Adrenal gland (tissue), 12 donors: Measurements from ENCODE around the gene TSPAN2. TPM values are rescaled to one million over a fixed set of nuclear protein-coding genes. Genes with fewer than 3 reads are reported as not detected.
A peak's percentile ranks its signal among the peaks of the same experiment; 100 is the strongest.

ENCODE experiments used
- DNase-seq, 7 donors: peaks; one replicate each; pipeline ENCODE4 v3.0.0-alpha.2; 2019 to 2020
- H3K27ac ChIP-seq, 5 donors: fragments of 200-600 bp; sonication (generic) in 4 of 5; 1 replicate in 3 of 5; 2 replicates in 2 of 5; pipeline versions ENCODE4 v1.5.1 to v1.8.0; 2016 to 2020; ENCODE audit warnings: mild to moderate bottlenecking in 1 of 5
- H3K27me3 ChIP-seq: fragments of 200-600 bp; 2 replicates; pipeline ENCODE4 v1.8.0; 2021
- H3K36me3 ChIP-seq, 2 donors: fragments of 200-600 bp; replicated peaks in 1 of 2; 1 replicate in 1 of 2; 2 replicates in 1 of 2; pipeline versions ENCODE4 v1.5.1 to v1.8.0; 2018 to 2022
- H3K4me1 ChIP-seq, 2 donors: fragments of 200-600 bp; replicated peaks in 1 of 2; 1 replicate in 1 of 2; 2 replicates in 1 of 2; pipeline versions ENCODE4 v1.5.1 to v1.8.0; 2018 to 2021
- H3K4me3 ChIP-seq, 4 donors: fragments of 200-600 bp; sonication (generic) in 3 of 4; one replicate each; pipeline ENCODE4 v1.5.1; 2016 to 2018
- H3K9me3 ChIP-seq, 3 donors: fragments of 200-600 bp; sonication (generic) in 1 of 3; replicated peaks in 1 of 3; 1 replicate in 2 of 3; 2 replicates in 1 of 3; pipeline versions ENCODE4 v1.5.1 to v1.8.0; 2016 to 2021
- POLR2A ChIP-seq, 2 donors: fragments of 450-650 bp; IDR thresholded peaks; one replicate each; pipeline ENCODE4 v1.6.1; 2017; ENCODE audit warnings: antibody characterized with exemption in 2 of 2, mild to moderate bottlenecking in 2 of 2, moderate library complexity in 1 of 2
- WGBS, 4 donors: extraction: QIAGEN DNeasy Blood & Tissue Kit in 2 of 4; methylation state at CpG; one replicate each; pipeline versions ENCODE4 v1.1.5 to v1.1.7; 2013 to 2017; 5-methylcytosine and 5-hydroxymethylcytosine counted together
- intact Hi-C, 2 donors: fragments of 100-400 bp; cut with DNase I; formaldehyde crosslinking; loops; one replicate each; pipeline versions ENCODE4 v1.14.1 to v1.15.0; 2022 to 2023
- polyA plus RNA-seq, 3 donors: library from polyadenylated mRNA; stranded (reverse); fragments of 200-250 nt in 2 of 3; fragments of 350-450 nt in 1 of 3; fragmentation: Illumina TruSeq in 1 of 3; extraction: RNeasy Lipid Tissue Mini Kit (QIAGEN cat#74804) in 1 of 3; gene quantifications; one replicate each; pipeline ENCODE4 v1.2.3, GENCODE V29; 2013 to 2014
- total RNA-seq, 9 donors: library from RNA; depleted of rRNA in 4 of 9; stranded (reverse); fragments of >200 nt in 4 of 9; fragments of 120-200 nt in 1 of 9; fragmentation: NEBNext Ultra II Directional in 1 of 9; extraction: Animal tissue kit (Norgen Biotek cat#: 25700) in 1 of 9; gene quantifications; one replicate each; pipeline versions ENCODE4 v1.1.0 to v1.2.4, GENCODE V29; 2013 to 2023
- TF ChIP-seq, protein P1 (sequence below), 6 experiments: fragments of 450-650 bp in 4 of 6; fragments of 200-600 bp in 2 of 6; sonication (generic) in 1 of 6; IDR thresholded peaks; 1 replicate in 5 of 6; 2 replicates in 1 of 6; pipeline versions ENCODE4 v1.5.1 to v1.8.0; 2016 to 2021; ENCODE audit warnings: antibody characterized with exemption in 6 of 6, mild to moderate bottlenecking in 2 of 6, moderate library complexity in 1 of 6
- donor health status: healthy with polysubstance abuse.
- donor health status: Bipolar disorder and iron deficiency.
- donor health status: DM: yes; HTN: yes; CAD: no.
- donor health status: DM: no; HTN: no; CAD: no.
- donor health status: DM: no; HTN: no; CAD: no.
- donor health status: DM: yes; HTN: yes; CAD: no.

The TSPAN2 gene
- total and polyA plus RNA-seq, 12 donors: 0.28 to 1.5 (median 0.71) TPM

DNA sequence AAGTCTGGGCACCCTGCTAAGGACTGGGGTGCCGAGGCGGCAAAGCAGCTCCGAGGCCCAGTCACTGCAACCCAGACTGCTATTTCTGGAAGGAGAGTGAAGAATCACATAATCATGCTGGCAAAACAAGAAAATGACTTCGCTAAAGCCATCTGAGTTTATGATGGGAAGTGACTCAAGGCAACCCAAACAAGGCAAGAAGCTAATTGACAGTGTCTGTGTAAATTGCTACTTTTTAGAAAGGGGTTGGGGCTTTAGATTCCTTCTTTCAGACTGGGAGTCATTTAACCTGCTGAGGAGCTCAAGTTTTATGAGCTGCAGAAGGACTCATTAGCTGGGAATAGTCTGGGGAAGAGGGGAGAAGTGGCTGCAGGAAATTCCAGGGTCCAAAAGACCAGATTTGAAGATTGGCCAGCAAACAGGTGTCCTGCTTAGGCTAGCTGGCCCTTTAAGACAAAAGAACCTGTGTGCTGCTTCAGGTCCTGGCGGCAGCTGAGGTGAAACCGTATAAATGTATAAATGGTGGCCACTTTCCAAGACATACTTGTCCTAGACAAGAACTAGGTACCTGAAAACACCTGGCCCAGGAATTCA lies 31.5 kb downstream of the TSPAN2 start:
- Histone ChIP-seq H3K4me3 (no peak overlapping the region), H3K27me3 (no peaks in the 10 kb centered on the region), H3K36me3 (no peaks in the 10 kb centered on the region), H3K4me1 (no peaks in the 10 kb centered on the region), H3K9me3 (no peaks in the 10 kb centered on the region), H3K27ac (no peak overlapping the region)
- intact Hi-C loops: no loop called here
- TF ChIP-seq, protein P1, sequence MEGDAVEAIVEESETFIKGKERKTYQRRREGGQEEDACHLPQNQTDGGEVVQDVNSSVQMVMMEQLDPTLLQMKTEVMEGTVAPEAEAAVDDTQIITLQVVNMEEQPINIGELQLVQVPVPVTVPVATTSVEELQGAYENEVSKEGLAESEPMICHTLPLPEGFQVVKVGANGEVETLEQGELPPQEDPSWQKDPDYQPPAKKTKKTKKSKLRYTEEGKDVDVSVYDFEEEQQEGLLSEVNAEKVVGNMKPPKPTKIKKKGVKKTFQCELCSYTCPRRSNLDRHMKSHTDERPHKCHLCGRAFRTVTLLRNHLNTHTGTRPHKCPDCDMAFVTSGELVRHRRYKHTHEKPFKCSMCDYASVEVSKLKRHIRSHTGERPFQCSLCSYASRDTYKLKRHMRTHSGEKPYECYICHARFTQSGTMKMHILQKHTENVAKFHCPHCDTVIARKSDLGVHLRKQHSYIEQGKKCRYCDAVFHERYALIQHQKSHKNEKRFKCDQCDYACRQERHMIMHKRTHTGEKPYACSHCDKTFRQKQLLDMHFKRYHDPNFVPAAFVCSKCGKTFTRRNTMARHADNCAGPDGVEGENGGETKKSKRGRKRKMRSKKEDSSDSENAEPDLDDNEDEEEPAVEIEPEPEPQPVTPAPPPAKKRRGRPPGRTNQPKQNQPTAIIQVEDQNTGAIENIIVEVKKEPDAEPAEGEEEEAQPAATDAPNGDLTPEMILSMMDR (IDR thresholded peaks at IDR 0.05): no peak
- no peak for TF ChIP-seq POLR2A (IDR thresholded peaks at IDR 0.05)
- no peak for DNase-seq
- WGBS, 4 donors: 89 to 97% (median 92%) methylated on average over 6 of the region's 6 CpGs

DNA sequence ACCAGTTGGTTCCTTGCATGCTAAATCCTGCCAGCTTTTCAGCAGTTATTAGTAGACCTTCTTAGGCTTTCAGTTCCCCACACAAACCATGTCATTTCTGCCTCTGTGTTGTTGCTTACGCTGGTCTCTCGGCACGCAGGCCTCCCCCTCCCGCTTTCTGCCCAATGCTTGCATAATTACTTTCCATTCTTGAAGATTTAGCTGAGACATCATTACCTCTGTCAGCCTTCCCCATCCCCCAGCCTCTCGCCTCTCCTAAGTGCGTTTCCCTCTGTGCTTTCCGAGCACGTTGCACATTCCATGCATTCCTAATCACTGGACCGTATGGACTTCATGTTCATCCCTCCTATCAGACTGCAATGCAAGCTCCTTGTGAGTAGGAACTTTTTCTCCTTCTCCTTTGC lies 32.9 kb downstream of the TSPAN2 start:
- H3K4me1 ChIP-seq: no peaks in the 10 kb centered on the region
- intact Hi-C loops: no loop called here
- no peak overlapping the region for H3K27ac ChIP-seq
- TF ChIP-seq POLR2A (IDR thresholded peaks at IDR 0.05): no peak
- TF ChIP-seq, protein P1 (IDR thresholded peaks at IDR 0.05): no peak
- H3K27me3 ChIP-seq: no peaks in the 10 kb centered on the region
- DNase-seq: no peak
- 40 to 44% (median 41%) methylated on average over 9 of the region's 9 CpGs for WGBS, 4 donors
- no peaks in the 10 kb centered on the region for H3K36me3 ChIP-seq
- no peaks in the 10 kb centered on the region for H3K9me3 ChIP-seq
- no peak overlapping the region for H3K4me3 ChIP-seq

DNA sequence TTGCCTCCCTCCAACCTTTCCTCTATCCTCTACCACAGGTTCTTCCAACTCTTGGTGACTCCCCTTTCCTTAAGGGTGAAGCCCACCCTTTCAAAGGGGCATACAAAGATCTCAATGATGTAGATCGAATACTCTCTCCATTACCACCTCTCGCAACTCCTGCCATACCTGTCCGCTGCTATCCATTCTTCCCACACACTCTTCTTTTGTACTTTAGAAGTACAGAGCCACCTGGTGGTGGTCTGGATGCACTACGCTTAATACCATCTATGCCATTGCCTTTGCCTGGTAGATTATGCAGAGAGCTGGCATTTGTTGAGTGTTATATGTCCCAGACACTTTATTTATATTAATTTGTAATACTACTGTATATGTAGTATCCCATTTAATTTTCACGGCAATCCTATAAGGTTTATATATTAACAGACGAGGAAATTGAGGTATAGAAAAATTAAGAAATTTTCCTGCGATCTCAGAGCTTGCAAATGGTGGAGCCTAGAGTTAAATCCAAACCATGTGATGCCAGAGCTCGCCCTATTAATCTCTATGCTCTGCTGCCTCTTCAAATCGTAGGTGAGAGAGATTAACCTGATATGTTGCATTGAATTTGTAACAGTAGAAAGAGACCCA lies 36.7 kb downstream of the TSPAN2 start:
- intact Hi-C loops: loop anchor here in 1 of 2 donors (5.0 kb wide), 1 partner anchor 70 kb away; no protein-coding TSS in a partner anchor
- Histone ChIP-seq H3K4me3 (no peak overlapping the region), H3K36me3 (no peaks in the 10 kb centered on the region), H3K4me1 (no peaks in the 10 kb centered on the region), H3K9me3 (no peaks in the 10 kb centered on the region), H3K27ac (no peak overlapping the region), H3K27me3 (no peaks in the 10 kb centered on the region)
- TF ChIP-seq POLR2A (IDR thresholded peaks at IDR 0.05): no peak
- TF ChIP-seq, protein P1 (IDR thresholded peaks at IDR 0.05): peak; percentile 60 to 81 (median 72)
- 34 to 39% (median 35%) methylated on average over 9 of the region's 9 CpGs for whole genome bisulfite sequencing, 4 donors
- peak; percentile 35 to 86 (median 67) for DNase-seq

DNA sequence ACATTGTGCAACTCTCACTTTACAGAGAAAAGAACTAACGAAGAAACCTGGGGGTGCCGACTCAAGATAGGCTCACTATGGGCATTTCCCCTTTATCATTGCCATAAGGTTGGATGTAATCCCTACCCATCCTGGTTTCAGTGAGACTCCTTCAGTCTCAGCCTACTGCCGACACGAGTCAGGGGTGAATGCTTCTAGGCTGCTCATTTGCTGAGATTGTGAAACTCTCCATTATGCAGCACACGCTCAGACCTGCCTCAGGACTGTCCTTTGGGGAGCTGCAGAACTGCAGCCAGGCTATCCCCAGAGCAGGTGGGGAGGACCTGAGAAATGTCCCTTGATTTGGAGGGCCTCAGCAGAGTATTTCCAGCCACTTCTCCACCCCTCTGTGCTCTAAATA lies 37.5 kb downstream of the TSPAN2 start:
- DNase-seq: no peak
- Histone ChIP-seq H3K27ac (no peak overlapping the region), H3K4me3 (no peak overlapping the region), H3K36me3 (no peaks in the 10 kb centered on the region), H3K9me3 (no peaks in the 10 kb centered on the region), H3K4me1 (no peaks in the 10 kb centered on the region), H3K27me3 (no peaks in the 10 kb centered on the region)
- 67 to 95% (median 79%) methylated on average over 3 to 5 of the region's 5 CpGs for WGBS, 4 donors
- intact Hi-C loops: loop anchor here in 1 of 2 donors (5.0 kb wide), 1 partner anchor 70 kb away; no protein-coding TSS in a partner anchor
- TF ChIP-seq, protein P1 (IDR thresholded peaks at IDR 0.05): no peak
- no peak for TF ChIP-seq POLR2A (IDR thresholded peaks at IDR 0.05)
